Liver (tissue), 3 donors: ENCODE results near the gene COPS7A.

ENCODE experiments used
- EGR1 ChIP-seq, 2 donors: IDR thresholded peaks; 2 replicates each; pipeline ENCODE4 v1.6.1; 2016 to 2018; ENCODE audit warnings: antibody characterized with exemption in 2 of 2, low read depth in 2 of 2
- FOXA1 ChIP-seq: IDR thresholded peaks from 2 replicates; pipeline ENCODE4 v1.6.1; 2016; ENCODE audit warnings: antibody characterized with exemption
- GABPA ChIP-seq, 2 donors: IDR thresholded peaks in 1 of 2; conservative IDR thresholded peaks in 1 of 2; 2 replicates each; pipeline ENCODE4 v1.6.1; 2016; ENCODE audit warnings: antibody characterized with exemption in 2 of 2, mild to moderate bottlenecking in 1 of 2, moderate library complexity in 1 of 2
- HNF4A ChIP-seq, 2 donors: conservative IDR thresholded peaks; 2 replicates each; pipeline ENCODE4 v1.6.1; 2016; ENCODE audit warnings: antibody characterized with exemption in 2 of 2, mild to moderate bottlenecking in 2 of 2
- RAD21 ChIP-seq, 2 donors: IDR thresholded peaks; 2 replicates each; pipeline ENCODE4 v1.6.1; 2016; ENCODE audit warnings: antibody characterized with exemption in 2 of 2, mild to moderate bottlenecking in 2 of 2
- YY1 ChIP-seq: IDR thresholded peaks from 2 replicates; pipeline ENCODE4 v1.6.1; 2016; ENCODE audit warnings: antibody characterized with exemption, mild to moderate bottlenecking
- TF ChIP-seq, protein P1 (sequence below): fragments of 150-350 bp; IDR thresholded peaks from 2 replicates; pipeline ENCODE4 v1.5.1; 2017; ENCODE audit warnings: improper control_type of control experiment, low read depth, low read length; ENCODE audit not compliant: missing input control
- TF ChIP-seq, protein P2 (sequence below): IDR thresholded peaks from 2 replicates; pipeline ENCODE4 v1.6.1; 2016; ENCODE audit warnings: antibody characterized with exemption
- TF ChIP-seq, protein P3 (sequence below): IDR thresholded peaks from 2 replicates; pipeline ENCODE4 v1.6.1; 2016; ENCODE audit warnings: antibody characterized with exemption, mild to moderate bottlenecking
- donor health status: healthy.
- donor health status: healthy.

DNA sequence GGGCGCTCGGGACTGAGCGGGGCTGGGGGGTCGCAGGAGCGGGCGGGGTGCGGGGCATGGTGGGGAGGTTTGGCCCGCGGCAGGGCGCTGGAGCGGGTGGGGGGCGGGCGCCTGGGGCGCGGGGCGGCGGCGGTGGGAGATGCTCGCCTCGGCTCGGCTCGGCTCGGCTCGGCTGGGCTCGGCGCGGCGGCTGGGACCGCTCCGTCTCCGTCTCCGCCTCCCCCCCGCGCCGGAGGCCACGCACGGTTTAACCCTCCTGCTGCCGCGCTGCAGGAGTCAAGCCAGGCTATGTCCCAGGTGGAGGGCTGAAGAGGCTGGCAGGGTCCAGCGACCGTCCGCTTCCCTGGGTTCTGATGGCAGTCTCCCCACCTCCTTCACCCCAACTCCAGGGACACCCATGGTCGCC lies 23.2 kb upstream of the COPS7A start, which contains the start of gene PIANP:
- TF ChIP-seq EGR1 (IDR thresholded peaks at IDR 0.05; ENCODE audit: low read depth in 2 of 2), result no peak
- TF ChIP-seq, protein P1, sequence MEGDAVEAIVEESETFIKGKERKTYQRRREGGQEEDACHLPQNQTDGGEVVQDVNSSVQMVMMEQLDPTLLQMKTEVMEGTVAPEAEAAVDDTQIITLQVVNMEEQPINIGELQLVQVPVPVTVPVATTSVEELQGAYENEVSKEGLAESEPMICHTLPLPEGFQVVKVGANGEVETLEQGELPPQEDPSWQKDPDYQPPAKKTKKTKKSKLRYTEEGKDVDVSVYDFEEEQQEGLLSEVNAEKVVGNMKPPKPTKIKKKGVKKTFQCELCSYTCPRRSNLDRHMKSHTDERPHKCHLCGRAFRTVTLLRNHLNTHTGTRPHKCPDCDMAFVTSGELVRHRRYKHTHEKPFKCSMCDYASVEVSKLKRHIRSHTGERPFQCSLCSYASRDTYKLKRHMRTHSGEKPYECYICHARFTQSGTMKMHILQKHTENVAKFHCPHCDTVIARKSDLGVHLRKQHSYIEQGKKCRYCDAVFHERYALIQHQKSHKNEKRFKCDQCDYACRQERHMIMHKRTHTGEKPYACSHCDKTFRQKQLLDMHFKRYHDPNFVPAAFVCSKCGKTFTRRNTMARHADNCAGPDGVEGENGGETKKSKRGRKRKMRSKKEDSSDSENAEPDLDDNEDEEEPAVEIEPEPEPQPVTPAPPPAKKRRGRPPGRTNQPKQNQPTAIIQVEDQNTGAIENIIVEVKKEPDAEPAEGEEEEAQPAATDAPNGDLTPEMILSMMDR, result no peak
- TF ChIP-seq YY1, result no peak
- TF ChIP-seq RAD21 (IDR thresholded peaks at IDR 0.05), result no peak
- TF ChIP-seq GABPA (IDR thresholded peaks at IDR 0.05 in 1 of 2, conservative IDR thresholded peaks at IDR 0.05 in 1 of 2), result no peak
- TF ChIP-seq, protein P2, sequence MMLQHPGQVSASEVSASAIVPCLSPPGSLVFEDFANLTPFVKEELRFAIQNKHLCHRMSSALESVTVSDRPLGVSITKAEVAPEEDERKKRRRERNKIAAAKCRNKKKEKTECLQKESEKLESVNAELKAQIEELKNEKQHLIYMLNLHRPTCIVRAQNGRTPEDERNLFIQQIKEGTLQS, result no peak
- TF ChIP-seq HNF4A (conservative IDR thresholded peaks at IDR 0.05), result no peak
- TF ChIP-seq FOXA1, result no peak
- TF ChIP-seq, protein P3, sequence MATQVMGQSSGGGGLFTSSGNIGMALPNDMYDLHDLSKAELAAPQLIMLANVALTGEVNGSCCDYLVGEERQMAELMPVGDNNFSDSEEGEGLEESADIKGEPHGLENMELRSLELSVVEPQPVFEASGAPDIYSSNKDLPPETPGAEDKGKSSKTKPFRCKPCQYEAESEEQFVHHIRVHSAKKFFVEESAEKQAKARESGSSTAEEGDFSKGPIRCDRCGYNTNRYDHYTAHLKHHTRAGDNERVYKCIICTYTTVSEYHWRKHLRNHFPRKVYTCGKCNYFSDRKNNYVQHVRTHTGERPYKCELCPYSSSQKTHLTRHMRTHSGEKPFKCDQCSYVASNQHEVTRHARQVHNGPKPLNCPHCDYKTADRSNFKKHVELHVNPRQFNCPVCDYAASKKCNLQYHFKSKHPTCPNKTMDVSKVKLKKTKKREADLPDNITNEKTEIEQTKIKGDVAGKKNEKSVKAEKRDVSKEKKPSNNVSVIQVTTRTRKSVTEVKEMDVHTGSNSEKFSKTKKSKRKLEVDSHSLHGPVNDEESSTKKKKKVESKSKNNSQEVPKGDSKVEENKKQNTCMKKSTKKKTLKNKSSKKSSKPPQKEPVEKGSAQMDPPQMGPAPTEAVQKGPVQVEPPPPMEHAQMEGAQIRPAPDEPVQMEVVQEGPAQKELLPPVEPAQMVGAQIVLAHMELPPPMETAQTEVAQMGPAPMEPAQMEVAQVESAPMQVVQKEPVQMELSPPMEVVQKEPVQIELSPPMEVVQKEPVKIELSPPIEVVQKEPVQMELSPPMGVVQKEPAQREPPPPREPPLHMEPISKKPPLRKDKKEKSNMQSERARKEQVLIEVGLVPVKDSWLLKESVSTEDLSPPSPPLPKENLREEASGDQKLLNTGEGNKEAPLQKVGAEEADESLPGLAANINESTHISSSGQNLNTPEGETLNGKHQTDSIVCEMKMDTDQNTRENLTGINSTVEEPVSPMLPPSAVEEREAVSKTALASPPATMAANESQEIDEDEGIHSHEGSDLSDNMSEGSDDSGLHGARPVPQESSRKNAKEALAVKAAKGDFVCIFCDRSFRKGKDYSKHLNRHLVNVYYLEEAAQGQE, result no peak
